ENCODE results near the gene NLGN1.

DNA sequence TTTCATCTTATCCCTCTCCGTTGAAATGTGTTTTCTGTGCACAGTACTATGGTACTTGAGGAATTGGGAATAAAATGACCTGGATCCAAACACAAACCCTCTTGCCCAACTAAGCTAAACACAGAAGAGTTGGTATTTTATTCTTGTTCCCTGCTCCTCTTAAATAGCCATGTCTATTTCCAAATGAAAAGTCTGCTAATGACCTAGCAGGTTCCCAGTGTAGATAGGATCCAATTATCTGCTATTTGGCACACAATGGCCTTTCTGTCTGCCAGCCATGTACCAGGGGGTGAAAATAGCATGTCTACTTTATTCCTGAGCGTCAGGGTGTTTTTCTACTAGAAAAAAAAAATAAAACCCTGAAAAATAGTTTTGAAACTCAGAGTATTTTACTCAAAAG is 804.6 kb downstream of the NLGN1 start:
- TF ChIP-seq POLR2A (IDR thresholded peaks at IDR 0.05), result no peak
- TF ChIP-seq, protein P1, sequence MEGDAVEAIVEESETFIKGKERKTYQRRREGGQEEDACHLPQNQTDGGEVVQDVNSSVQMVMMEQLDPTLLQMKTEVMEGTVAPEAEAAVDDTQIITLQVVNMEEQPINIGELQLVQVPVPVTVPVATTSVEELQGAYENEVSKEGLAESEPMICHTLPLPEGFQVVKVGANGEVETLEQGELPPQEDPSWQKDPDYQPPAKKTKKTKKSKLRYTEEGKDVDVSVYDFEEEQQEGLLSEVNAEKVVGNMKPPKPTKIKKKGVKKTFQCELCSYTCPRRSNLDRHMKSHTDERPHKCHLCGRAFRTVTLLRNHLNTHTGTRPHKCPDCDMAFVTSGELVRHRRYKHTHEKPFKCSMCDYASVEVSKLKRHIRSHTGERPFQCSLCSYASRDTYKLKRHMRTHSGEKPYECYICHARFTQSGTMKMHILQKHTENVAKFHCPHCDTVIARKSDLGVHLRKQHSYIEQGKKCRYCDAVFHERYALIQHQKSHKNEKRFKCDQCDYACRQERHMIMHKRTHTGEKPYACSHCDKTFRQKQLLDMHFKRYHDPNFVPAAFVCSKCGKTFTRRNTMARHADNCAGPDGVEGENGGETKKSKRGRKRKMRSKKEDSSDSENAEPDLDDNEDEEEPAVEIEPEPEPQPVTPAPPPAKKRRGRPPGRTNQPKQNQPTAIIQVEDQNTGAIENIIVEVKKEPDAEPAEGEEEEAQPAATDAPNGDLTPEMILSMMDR (IDR thresholded peaks at IDR 0.05), result no peak

Measured in lower leg skin (tissue), 3 donors.